BLaER1 treated with 17β-estradiol and CSF1 and Interleukin-3, amounts not matched to agents 10 nM and 100 nM (cell line): Measurements from ENCODE around the gene AOPEP.
A peak's percentile ranks its signal among the peaks of the same experiment; 100 is the strongest.

ENCODE experiments used
- H3K27ac ChIP-seq, 11 experiments: shearing (Covaris generic); formaldehyde crosslinking; 2 replicates each; pipeline ENCODE4 v1.8.1; 2022
- H3K27me3 ChIP-seq, 11 experiments: shearing (Covaris generic); formaldehyde crosslinking; 2 replicates each; pipeline ENCODE4 v1.8.1; 2022
- H3K36me3 ChIP-seq, 11 experiments: shearing (Covaris generic); formaldehyde crosslinking; 2 replicates each; pipeline ENCODE4 v1.8.1; 2022
- H3K4me1 ChIP-seq, 10 experiments: shearing (Covaris generic); formaldehyde crosslinking; 2 replicates each; pipeline ENCODE4 v1.8.1; 2022
- H3K4me2 ChIP-seq, 11 experiments: shearing (Covaris generic); formaldehyde crosslinking; 2 replicates each; pipeline ENCODE4 v1.8.1; 2022
- H3K4me3 ChIP-seq, 10 experiments: shearing (Covaris generic); formaldehyde crosslinking; 2 replicates each; pipeline ENCODE4 v1.8.1; 2022
- H3K9ac ChIP-seq, 11 experiments: shearing (Covaris generic); formaldehyde crosslinking; 2 replicates each; pipeline ENCODE4 v1.8.1; 2022
- H3K9me3 ChIP-seq, 11 experiments: shearing (Covaris generic); formaldehyde crosslinking; replicated peaks in 1 of 11; 2 replicates each; pipeline ENCODE4 v1.8.1; 2022
- H4K20me1 ChIP-seq, 11 experiments: shearing (Covaris generic); formaldehyde crosslinking; 2 replicates each; pipeline ENCODE4 v1.8.1; 2022
- Cebpa-rat ChIP-seq, 11 experiments: shearing (Covaris generic); IDR thresholded peaks; 2 replicates each; pipeline ENCODE4 v1.8.1; 2022

Gene AOPEP

GRCh38 chr9:95035846-95036245 is 309.3 kb downstream of the AOPEP start:
- no peak overlapping the region for H3K4me3 ChIP-seq
- H3K9me3 ChIP-seq, result no peaks in the 10 kb centered on the region
- peaks cover 0 to 11% (median 0%) of the 10 kb centered on the region in 11 experiments; a peak in 3 of 22 replicates for H3K36me3 ChIP-seq
- peaks cover 6 to 25% (median 23%) of the 10 kb centered on the region in 10 experiments; a peak in 18 of 20 replicates for H3K4me1 ChIP-seq
- no peak overlapping the region for H3K9ac ChIP-seq
- H3K4me2 ChIP-seq, result no peak overlapping the region
- peaks cover 0 to 10% (median 0%) of the 10 kb centered on the region in 11 experiments; a peak in 6 of 22 replicates for H3K27me3 ChIP-seq
- TF ChIP-seq Cebpa-rat (IDR thresholded peaks at IDR 0.05), result no peak
- peaks cover 0 to 23% (median 6%) of the 10 kb centered on the region in 11 experiments; a peak in 7 of 22 replicates for H4K20me1 ChIP-seq
- H3K27ac ChIP-seq, result no peak overlapping the region

GRCh38 chr9:95036676-95037075 is 310.2 kb downstream of the AOPEP start:
- Histone ChIP-seq H3K27me3 (peaks cover 0 to 10% (median 0%) of the 10 kb centered on the region in 11 experiments; a peak in 6 of 22 replicates), H3K4me1 (peaks cover 5 to 16% (median 15%) of the 10 kb centered on the region in 10 experiments; a peak in 17 of 20 replicates), H3K4me3 (no peak overlapping the region), H3K9ac (no peak overlapping the region), H3K4me2 (peak overlapping the region in 2 of 11 experiments; percentile 41 to 42; a peak in 3 of 22 replicates), H4K20me1 (peaks cover 0 to 17% (median 1%) of the 10 kb centered on the region in 11 experiments; a peak in 7 of 22 replicates), H3K9me3 (no peaks in the 10 kb centered on the region), H3K36me3 (peaks cover 0 to 11% (median 0%) of the 10 kb centered on the region in 11 experiments; a peak in 3 of 22 replicates), H3K27ac (no peak overlapping the region)
- TF ChIP-seq Cebpa-rat (IDR thresholded peaks at IDR 0.05), result no peak

GRCh38 chr9:95037789-95038521 is 311.5 kb downstream of the AOPEP start:
- Histone ChIP-seq H3K9me3 (no peaks in the 10 kb centered on the region), H3K36me3 (peaks cover 0 to 11% (median 0%) of the 10 kb centered on the region in 11 experiments; a peak in 3 of 22 replicates), H3K27ac (no peak overlapping the region), H3K4me3 (no peak overlapping the region), H3K4me2 (no peak overlapping the region), H4K20me1 (peaks cover 0 to 4% (median 0%) of the 10 kb centered on the region in 11 experiments; a peak in 3 of 22 replicates), H3K9ac (no peak overlapping the region), H3K27me3 (peaks cover 0 to 5% (median 0%) of the 10 kb centered on the region in 11 experiments; a peak in 4 of 22 replicates), H3K4me1 (peaks cover 0 to 6% (median 3%) of the 10 kb centered on the region in 10 experiments; a peak in 9 of 20 replicates)
- TF ChIP-seq Cebpa-rat (IDR thresholded peaks at IDR 0.05), result no peak

- H3K9ac ChIP-seq, result no peak overlapping the region
- H3K9me3 ChIP-seq, result no peaks in the 10 kb centered on the region
- no peaks in the 10 kb centered on the region; a peak in 1 of 22 replicates for H3K27me3 ChIP-seq
- no peak overlapping the region for H3K27ac ChIP-seq
- H3K4me2 ChIP-seq, result no peak overlapping the region
- H4K20me1 ChIP-seq, result no peaks in the 10 kb centered on the region
- TF ChIP-seq Cebpa-rat (IDR thresholded peaks at IDR 0.05), result no peak
- peaks cover 0 to 11% (median 2%) of the 10 kb centered on the region in 11 experiments; a peak in 3 of 22 replicates for H3K36me3 ChIP-seq
- H3K4me1 ChIP-seq, result peaks cover 0 to 6% (median 0%) of the 10 kb centered on the region in 10 experiments; a peak in 3 of 20 replicates
- no peak overlapping the region for H3K4me3 ChIP-seq
Observed at GRCh38 chr9:95038666-95039065, 312.2 kb downstream of the AOPEP start.

GRCh38 chr9:95040106-95040505 is 313.6 kb downstream of the AOPEP start:
- TF ChIP-seq Cebpa-rat (IDR thresholded peaks at IDR 0.05), result no peak
- H3K4me1 ChIP-seq, result peaks cover 0 to 6% (median 0%) of the 10 kb centered on the region in 10 experiments; a peak in 3 of 20 replicates
- H3K9ac ChIP-seq, result no peak overlapping the region
- no peak overlapping the region for H3K4me3 ChIP-seq
- H3K27ac ChIP-seq, result no peak overlapping the region
- peaks cover 0 to 7% (median under 1%) of the 10 kb centered on the region in 11 experiments; a peak in 5 of 22 replicates for H3K27me3 ChIP-seq
- no peak overlapping the region for H3K4me2 ChIP-seq
- 0 out of 22 replicates have a peak, but pooled peaks cover 0 to 2% (median 0%) of the 10 kb centered on the region in 11 experiments for H3K9me3 ChIP-seq
- peaks cover 0 to 9% (median 2%) of the 10 kb centered on the region in 11 experiments; a peak in 6 of 22 replicates for H4K20me1 ChIP-seq
- peaks cover 0 to 17% (median 7%) of the 10 kb centered on the region in 11 experiments; a peak in 6 of 22 replicates for H3K36me3 ChIP-seq

- 0 out of 22 replicates have a peak, but pooled peaks cover 0 to 4% (median 0%) of the 10 kb centered on the region in 11 experiments for H3K9me3 ChIP-seq
- H3K9ac ChIP-seq, result no peak overlapping the region
- peaks cover 0 to 44% (median 26%) of the 10 kb centered on the region in 11 experiments; a peak in 18 of 22 replicates for H4K20me1 ChIP-seq
- H3K4me2 ChIP-seq, result no peak overlapping the region
- H3K4me1 ChIP-seq, result peaks cover 0 to 9% (median 5%) of the 10 kb centered on the region in 10 experiments; a peak in 12 of 20 replicates
- peaks cover 20 to 44% (median 38%) of the 10 kb centered on the region in 11 experiments for H3K27me3 ChIP-seq
- no peak overlapping the region for H3K4me3 ChIP-seq
- TF ChIP-seq Cebpa-rat (IDR thresholded peaks at IDR 0.05), result no peak
- H3K27ac ChIP-seq, result no peak overlapping the region
- peaks cover 0 to 17% (median 6%) of the 10 kb centered on the region in 11 experiments; a peak in 6 of 22 replicates for H3K36me3 ChIP-seq
Observed at GRCh38 chr9:95043826-95044225, 317.3 kb downstream of the AOPEP start.

GRCh38 chr9:95044731-95045508 is 318.4 kb downstream of the AOPEP start:
- Histone ChIP-seq H3K4me2 (no peak overlapping the region), H3K9ac (no peak overlapping the region), H3K27me3 (peaks cover 31 to 55% (median 48%) of the 10 kb centered on the region in 11 experiments), H3K4me3 (no peak overlapping the region), H3K27ac (no peak overlapping the region), H4K20me1 (peaks cover 0 to 54% (median 34%) of the 10 kb centered on the region in 11 experiments; a peak in 18 of 22 replicates), H3K9me3 (0 out of 22 replicates have a peak, but pooled peaks cover 0 to 4% (median 0%) of the 10 kb centered on the region in 11 experiments), H3K36me3 (peaks cover 0 to 17% (median 6%) of the 10 kb centered on the region in 11 experiments; a peak in 6 of 22 replicates), H3K4me1 (peaks cover 0 to 10% (median 6%) of the 10 kb centered on the region in 10 experiments; a peak in 12 of 20 replicates)
- TF ChIP-seq Cebpa-rat (IDR thresholded peaks at IDR 0.05), result no peak

- Histone ChIP-seq H3K9me3 (0 out of 22 replicates have a peak, but pooled peaks cover 0 to 4% (median 0%) of the 10 kb centered on the region in 11 experiments), H3K4me3 (no peak overlapping the region), H3K9ac (no peak overlapping the region), H3K27ac (no peak overlapping the region), H3K27me3 (peaks cover 40 to 63% (median 57%) of the 10 kb centered on the region in 11 experiments), H3K36me3 (peaks cover 0 to 17% (median 5%) of the 10 kb centered on the region in 11 experiments; a peak in 6 of 22 replicates), H3K4me2 (no peak overlapping the region), H3K4me1 (peaks cover 0 to 10% (median 6%) of the 10 kb centered on the region in 10 experiments; a peak in 12 of 20 replicates), H4K20me1 (peaks cover 0 to 61% (median 40%) of the 10 kb centered on the region in 11 experiments; a peak in 18 of 22 replicates)
- TF ChIP-seq Cebpa-rat (IDR thresholded peaks at IDR 0.05), result no peak
Observed at GRCh38 chr9:95045751-95046150, 319.3 kb downstream of the AOPEP start.
